ENCODE measurements around the gene ABCA1. TPM values are rescaled to one million over a fixed set of nuclear protein-coding genes. Genes with fewer than 3 reads are reported as not detected.

The ABCA1 gene
- total RNA-seq, 1 donor from 2014 or later, result 1.7 TPM

GRCh38 chr9:104850786-104851545 is 77.0 kb downstream of the ABCA1 start:
- intact Hi-C loops (cut with micrococcal nuclease), result no loop called here

GRCh38 chr9:104849023-104849422 is 78.9 kb downstream of the ABCA1 start:
- intact Hi-C loops (cut with micrococcal nuclease), result no loop called here

- intact Hi-C loops (cut with micrococcal nuclease), result no loop called here
These were observed 83.2 kb downstream of the ABCA1 start for GRCh38 chr9:104844710-104845109.

- intact Hi-C loops (cut with micrococcal nuclease), result no loop called here
These were observed 84.2 kb downstream of the ABCA1 start for GRCh38 chr9:104843644-104844240.

GRCh38 chr9:104842698-104843097 is 85.3 kb downstream of the ABCA1 start:
- intact Hi-C loops (cut with micrococcal nuclease), result no loop called here

GRCh38 chr9:104841601-104842141 is 86.3 kb downstream of the ABCA1 start:
- intact Hi-C loops (cut with micrococcal nuclease), result no loop called here

GRCh38 chr9:104838958-104839357 is 89.0 kb downstream of the ABCA1 start:
- intact Hi-C loops (cut with micrococcal nuclease), result no loop called here

- intact Hi-C loops (cut with micrococcal nuclease), result no loop called here
These were observed 91.2 kb downstream of the ABCA1 start for GRCh38 chr9:104836767-104837166.

GRCh38 chr9:104836235-104836634 is 91.7 kb downstream of the ABCA1 start:
- intact Hi-C loops (cut with micrococcal nuclease), result no loop called here

GRCh38 chr9:104835161-104835560 is 92.8 kb downstream of the ABCA1 start:
- intact Hi-C loops (cut with micrococcal nuclease), result no loop called here

GRCh38 chr9:104833696-104834095 is 94.3 kb downstream of the ABCA1 start:
- intact Hi-C loops (cut with micrococcal nuclease), result no loop called here

- intact Hi-C loops (cut with micrococcal nuclease), result no loop called here
These were observed 96.3 kb downstream of the ABCA1 start for GRCh38 chr9:104831681-104832080.

GRCh38 chr9:104826911-104827310 is 101.0 kb downstream of the ABCA1 start:
- intact Hi-C loops (cut with micrococcal nuclease), result no loop called here

GRCh38 chr9:104826079-104826775 is 101.7 kb downstream of the ABCA1 start:
- intact Hi-C loops (cut with micrococcal nuclease), result no loop called here

- intact Hi-C loops (cut with micrococcal nuclease), result no loop called here
These were observed 107.6 kb downstream of the ABCA1 start for GRCh38 chr9:104820336-104820735.

GRCh38 chr9:104819033-104819432 is 108.9 kb downstream of the ABCA1 start:
- intact Hi-C loops (cut with micrococcal nuclease), result no loop called here

GRCh38 chr9:104817437-104817836 is 110.5 kb downstream of the ABCA1 start:
- intact Hi-C loops (cut with micrococcal nuclease), result no loop called here

- intact Hi-C loops (cut with micrococcal nuclease), result no loop called here
These were observed 111.9 kb downstream of the ABCA1 start for GRCh38 chr9:104815851-104816565.

GRCh38 chr9:104810421-104811339 is 117.3 kb downstream of the ABCA1 start:
- intact Hi-C loops (cut with micrococcal nuclease), result no loop called here

GRCh38 chr9:104808035-104808614 is 119.8 kb downstream of the ABCA1 start:
- intact Hi-C loops (cut with micrococcal nuclease), result no loop called here

Measured in T-helper 1 cell treated with Interleukin-12 subunit alpha and Interleukin-12 subunit beta and Interleukin-4 antibody, amounts not matched to agents 30 ng/mL and 1 ng/mL, for 36 hours (primary cell).